ENCODE data around the gene ATAT1.
"Not testable (repeated sequence)": the region's sequence is repeated elsewhere in the genome, so short reads cannot be mapped to it uniquely, and the experiment has no call there.

DNA sequence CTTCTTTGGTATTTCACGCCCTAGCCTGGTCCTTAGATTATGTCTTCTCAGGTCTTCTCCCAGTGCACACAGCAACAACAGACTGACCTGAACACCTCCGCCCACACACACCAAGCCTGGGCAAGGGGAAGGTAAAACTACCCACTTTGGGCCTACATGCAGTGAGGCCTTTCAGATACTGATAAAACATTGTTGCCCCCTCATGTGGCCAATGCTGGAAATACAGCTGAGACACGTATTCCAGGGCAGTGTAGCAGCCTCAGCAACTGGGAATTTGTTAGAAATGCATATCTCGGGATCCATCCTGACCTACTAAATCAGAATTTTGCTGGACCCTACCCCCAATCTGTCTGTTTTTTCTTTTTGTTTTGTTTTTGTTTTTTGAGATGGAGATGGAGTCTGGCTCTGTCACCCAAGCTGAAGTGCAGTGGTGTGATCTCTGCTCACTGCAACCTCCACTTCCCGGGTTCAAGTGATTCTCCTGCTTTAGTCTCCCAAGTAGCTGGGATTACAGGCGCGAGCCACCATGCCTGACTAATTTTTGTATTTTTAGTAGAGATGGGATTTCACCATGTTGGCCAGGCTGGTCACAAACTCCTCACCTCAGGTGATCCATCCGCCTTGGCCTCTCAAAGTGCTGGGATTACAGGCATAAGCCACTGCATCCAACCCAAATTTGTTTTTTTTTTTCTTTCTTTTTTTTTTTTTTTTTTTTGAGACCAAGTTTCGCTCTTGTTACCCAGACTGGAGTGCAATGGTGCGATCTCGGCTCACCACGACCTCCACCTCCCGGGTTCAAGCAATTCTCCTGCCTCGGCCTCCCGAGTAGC lies 29.1 kb upstream of the ATAT1 start:
- TF ChIP-seq, protein P1, sequence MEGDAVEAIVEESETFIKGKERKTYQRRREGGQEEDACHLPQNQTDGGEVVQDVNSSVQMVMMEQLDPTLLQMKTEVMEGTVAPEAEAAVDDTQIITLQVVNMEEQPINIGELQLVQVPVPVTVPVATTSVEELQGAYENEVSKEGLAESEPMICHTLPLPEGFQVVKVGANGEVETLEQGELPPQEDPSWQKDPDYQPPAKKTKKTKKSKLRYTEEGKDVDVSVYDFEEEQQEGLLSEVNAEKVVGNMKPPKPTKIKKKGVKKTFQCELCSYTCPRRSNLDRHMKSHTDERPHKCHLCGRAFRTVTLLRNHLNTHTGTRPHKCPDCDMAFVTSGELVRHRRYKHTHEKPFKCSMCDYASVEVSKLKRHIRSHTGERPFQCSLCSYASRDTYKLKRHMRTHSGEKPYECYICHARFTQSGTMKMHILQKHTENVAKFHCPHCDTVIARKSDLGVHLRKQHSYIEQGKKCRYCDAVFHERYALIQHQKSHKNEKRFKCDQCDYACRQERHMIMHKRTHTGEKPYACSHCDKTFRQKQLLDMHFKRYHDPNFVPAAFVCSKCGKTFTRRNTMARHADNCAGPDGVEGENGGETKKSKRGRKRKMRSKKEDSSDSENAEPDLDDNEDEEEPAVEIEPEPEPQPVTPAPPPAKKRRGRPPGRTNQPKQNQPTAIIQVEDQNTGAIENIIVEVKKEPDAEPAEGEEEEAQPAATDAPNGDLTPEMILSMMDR (IDR thresholded peaks at IDR 0.05) = peak in 5 of 7 experiments; percentile 56 to 86 (median 84)
- TF ChIP-seq EP300, POLR2A (IDR thresholded peaks at IDR 0.05): not testable (repeated sequence)

All from stomach (tissue), 4 donors.